ENCODE measurements around the gene ALKBH2.

DNA sequence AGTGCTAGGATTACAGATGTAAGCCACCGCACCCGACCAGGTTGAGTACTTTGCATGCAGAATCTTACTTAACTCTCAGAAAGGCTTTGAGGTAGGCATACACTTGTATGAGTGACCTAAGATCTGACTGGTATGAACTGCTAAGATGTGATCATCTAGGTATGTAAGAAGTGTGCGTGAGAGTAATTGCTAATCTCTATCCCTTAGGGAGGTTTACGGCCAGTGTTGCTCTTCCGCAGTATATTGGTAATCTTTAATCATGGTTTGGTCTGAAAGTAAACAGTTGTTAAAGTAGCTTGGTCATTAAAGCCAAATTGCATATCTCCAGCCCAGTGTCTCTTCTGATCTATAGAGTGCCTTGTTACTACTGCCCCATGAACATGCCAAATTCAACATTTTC lies 11.9 kb upstream of the ALKBH2 start:
- no peak for TF ChIP-seq CREB1 (IDR thresholded peaks at IDR 0.05; ENCODE audit: low read depth)
- no peak for TF ChIP-seq TCF12 (IDR thresholded peaks at IDR 0.05; ENCODE audit: low read depth)
- no peak for TF ChIP-seq TEAD4 (IDR thresholded peaks at IDR 0.05)
- TF ChIP-seq, protein P1, sequence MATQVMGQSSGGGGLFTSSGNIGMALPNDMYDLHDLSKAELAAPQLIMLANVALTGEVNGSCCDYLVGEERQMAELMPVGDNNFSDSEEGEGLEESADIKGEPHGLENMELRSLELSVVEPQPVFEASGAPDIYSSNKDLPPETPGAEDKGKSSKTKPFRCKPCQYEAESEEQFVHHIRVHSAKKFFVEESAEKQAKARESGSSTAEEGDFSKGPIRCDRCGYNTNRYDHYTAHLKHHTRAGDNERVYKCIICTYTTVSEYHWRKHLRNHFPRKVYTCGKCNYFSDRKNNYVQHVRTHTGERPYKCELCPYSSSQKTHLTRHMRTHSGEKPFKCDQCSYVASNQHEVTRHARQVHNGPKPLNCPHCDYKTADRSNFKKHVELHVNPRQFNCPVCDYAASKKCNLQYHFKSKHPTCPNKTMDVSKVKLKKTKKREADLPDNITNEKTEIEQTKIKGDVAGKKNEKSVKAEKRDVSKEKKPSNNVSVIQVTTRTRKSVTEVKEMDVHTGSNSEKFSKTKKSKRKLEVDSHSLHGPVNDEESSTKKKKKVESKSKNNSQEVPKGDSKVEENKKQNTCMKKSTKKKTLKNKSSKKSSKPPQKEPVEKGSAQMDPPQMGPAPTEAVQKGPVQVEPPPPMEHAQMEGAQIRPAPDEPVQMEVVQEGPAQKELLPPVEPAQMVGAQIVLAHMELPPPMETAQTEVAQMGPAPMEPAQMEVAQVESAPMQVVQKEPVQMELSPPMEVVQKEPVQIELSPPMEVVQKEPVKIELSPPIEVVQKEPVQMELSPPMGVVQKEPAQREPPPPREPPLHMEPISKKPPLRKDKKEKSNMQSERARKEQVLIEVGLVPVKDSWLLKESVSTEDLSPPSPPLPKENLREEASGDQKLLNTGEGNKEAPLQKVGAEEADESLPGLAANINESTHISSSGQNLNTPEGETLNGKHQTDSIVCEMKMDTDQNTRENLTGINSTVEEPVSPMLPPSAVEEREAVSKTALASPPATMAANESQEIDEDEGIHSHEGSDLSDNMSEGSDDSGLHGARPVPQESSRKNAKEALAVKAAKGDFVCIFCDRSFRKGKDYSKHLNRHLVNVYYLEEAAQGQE (IDR thresholded peaks at IDR 0.05; ENCODE audit: low read depth): no peak
- TF ChIP-seq, protein P2, sequence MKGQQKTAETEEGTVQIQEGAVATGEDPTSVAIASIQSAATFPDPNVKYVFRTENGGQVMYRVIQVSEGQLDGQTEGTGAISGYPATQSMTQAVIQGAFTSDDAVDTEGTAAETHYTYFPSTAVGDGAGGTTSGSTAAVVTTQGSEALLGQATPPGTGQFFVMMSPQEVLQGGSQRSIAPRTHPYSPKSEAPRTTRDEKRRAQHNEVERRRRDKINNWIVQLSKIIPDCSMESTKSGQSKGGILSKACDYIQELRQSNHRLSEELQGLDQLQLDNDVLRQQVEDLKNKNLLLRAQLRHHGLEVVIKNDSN (IDR thresholded peaks at IDR 0.05): no peak
- TF ChIP-seq EP300 (IDR thresholded peaks at IDR 0.05; ENCODE audit: borderline replicate concordance): no peak
- TF ChIP-seq, protein P3, sequence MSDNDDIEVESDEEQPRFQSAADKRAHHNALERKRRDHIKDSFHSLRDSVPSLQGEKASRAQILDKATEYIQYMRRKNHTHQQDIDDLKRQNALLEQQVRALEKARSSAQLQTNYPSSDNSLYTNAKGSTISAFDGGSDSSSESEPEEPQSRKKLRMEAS (IDR thresholded peaks at IDR 0.05): no peak
- TF ChIP-seq CEBPB (IDR thresholded peaks at IDR 0.05): no peak
- no peak for TF ChIP-seq RAD21 (IDR thresholded peaks at IDR 0.05; ENCODE audit: low read depth)
- no peak for TF ChIP-seq TAF1 (IDR thresholded peaks at IDR 0.05; ENCODE audit: low read depth)
- no peak for TF ChIP-seq FOXM1 (IDR thresholded peaks at IDR 0.05; ENCODE audit: borderline replicate concordance, low read depth)
